ENCODE data around the gene PTGDR. TPM values are rescaled to one million over a fixed set of nuclear protein-coding genes. Genes with fewer than 3 reads are reported as not detected.

Gene PTGDR
- total and polyA plus RNA-seq, 2 experiments from 2014 or later: 0.06 TPM; not detected in 1

- H3K27ac Mint-ChIP-seq: no peak overlapping the region
- H4K20me1 ChIP-seq (replicated peaks; ENCODE audit: insufficient read depth): no peaks in the 10 kb centered on the region
- H2AFZ ChIP-seq: no peak overlapping the region
- H3K4me1 Mint-ChIP-seq: peaks cover 11% of the 10 kb centered on the region; the same call in 2 of the 3 replicates
- no peaks in the 10 kb centered on the region for H3K36me3 ChIP-seq (ENCODE audit: insufficient read depth)
- H3F3A ChIP-seq (replicated peaks; ENCODE audit: low read depth): no peaks in the 10 kb centered on the region
- no peak overlapping the region for H3K4me3 Mint-ChIP-seq
- no peaks in the 10 kb centered on the region for H3K36me3 Mint-ChIP-seq (ENCODE audit: low read depth)
- no peak for ATAC-seq
- no peak for TF ChIP-seq POLR2AphosphoS5 (IDR thresholded peaks at IDR 0.05; ENCODE audit: low read depth)
- no peak for TF ChIP-seq CREB1 (CRISPR knock-in tag; IDR thresholded peaks at IDR 0.05; ENCODE audit: low read depth)
- TF ChIP-seq ETS1 (IDR thresholded peaks at IDR 0.05): no peak
- TF ChIP-seq STAT1 (IDR thresholded peaks at IDR 0.05; ENCODE audit: unreplicated experiment): no peak
- TF ChIP-seq JUNB (IDR thresholded peaks at IDR 0.05; ENCODE audit: unreplicated experiment): no peak
- no peak for TF ChIP-seq ZNF114 (CRISPR knock-in tag; IDR thresholded peaks at IDR 0.05)
- TF ChIP-seq NANOG (IDR thresholded peaks at IDR 0.05; ENCODE audit: borderline replicate concordance): no peak
- TF ChIP-seq ZNF331 (CRISPR knock-in tag; IDR thresholded peaks at IDR 0.05; ENCODE audit: low read depth): no peak
- TF ChIP-seq CTCF (conservative IDR thresholded peaks at IDR 0.05; ENCODE audit: low read depth in 2 of 2): no peak
- TF ChIP-seq EZH2 (IDR thresholded peaks at IDR 0.05; ENCODE audit: low read depth, unreplicated experiment): no peak
- no peak for TF ChIP-seq EZH2phosphoT487 (IDR thresholded peaks at IDR 0.05; ENCODE audit: unreplicated experiment)
- TF ChIP-seq REST (IDR thresholded peaks at IDR 0.05; ENCODE audit: unreplicated experiment): no peak
- no peak for TF ChIP-seq ZNF462 (CRISPR knock-in tag; IDR thresholded peaks at IDR 0.05)
- no peaks in the 10 kb centered on the region for H3K79me2 ChIP-seq (replicated peaks; ENCODE audit: insufficient read depth)
- DNase-seq (ENCODE audit: low spot score): no peak
- H3K27me3 ChIP-seq (ENCODE audit: insufficient read depth): no peaks in the 10 kb centered on the region
- no peaks in the 10 kb centered on the region for H3K9me3 Mint-ChIP-seq
- H3K9me2 ChIP-seq (ENCODE audit: insufficient read depth): no peaks in the 10 kb centered on the region
- H3K4me1 ChIP-seq (ENCODE audit: insufficient read depth): no peaks in the 10 kb centered on the region
- H3K27ac ChIP-seq (ENCODE audit: low read depth): no peak overlapping the region
- H3K4me3 ChIP-seq: no peak overlapping the region
- H3K4me2 ChIP-seq: no peak overlapping the region
- H3K27me3 Mint-ChIP-seq (ENCODE audit: insufficient read depth, low read depth, poor library complexity): no peaks in the 10 kb centered on the region
Measured at GRCh38 chr14:52241087-52241793, 26.3 kb upstream of the PTGDR start.

Data from GM23338 (cell line).